Nephron (organoid): Measurements from ENCODE around the gene COL17A1.

ENCODE experiments used
- H3K27ac Mint-ChIP-seq, 3 experiments: 2 replicates each; pipeline ENCODE4 v1.8.0; 2020; ENCODE audit warnings: mixed read lengths in 3 of 3, mild to moderate bottlenecking in 2 of 3, moderate library complexity in 1 of 3
- H3K27me3 Mint-ChIP-seq: 2 replicates; pipeline ENCODE4 v1.8.0; 2021; ENCODE audit warnings: low read depth, mild to moderate bottlenecking, moderate library complexity, mixed read lengths
- H3K36me3 Mint-ChIP-seq: 2 replicates; pipeline ENCODE4 v1.8.0; 2020; ENCODE audit warnings: low read depth, mixed read lengths
- H3K4me1 Mint-ChIP-seq: 2 replicates; pipeline ENCODE4 v1.8.0; 2020; ENCODE audit warnings: mixed read lengths
- H3K4me3 Mint-ChIP-seq, 3 experiments: 2 replicates each; pipeline ENCODE4 v1.8.0; 2020; ENCODE audit warnings: mild to moderate bottlenecking in 3 of 3, mixed read lengths in 3 of 3, moderate library complexity in 2 of 3
- H3K9me3 Mint-ChIP-seq: 2 replicates; pipeline ENCODE4 v1.8.0; 2020; ENCODE audit warnings: mixed read lengths
- CTCF ChIP-seq, 3 experiments: fragments of 200-600 bp; sonication (generic); IDR thresholded peaks; one replicate each; pipeline ENCODE4 v1.5.0; 2021; ENCODE audit warnings: antibody characterized with exemption in 3 of 3; ENCODE audit not compliant: unreplicated experiment in 3 of 3

The COL17A1 gene

GRCh38 chr10:104002911-104003310 is 82.8 kb downstream of the COL17A1 start:
- no peaks in the 10 kb centered on the region for H3K9me3 Mint-ChIP-seq
- no peaks in the 10 kb centered on the region for H3K4me1 Mint-ChIP-seq
- no peak overlapping the region for H3K27ac Mint-ChIP-seq
- no peak for TF ChIP-seq CTCF (IDR thresholded peaks at IDR 0.05; ENCODE audit: unreplicated experiment in 3 of 3)
- no peak overlapping the region for H3K4me3 Mint-ChIP-seq
- H3K36me3 Mint-ChIP-seq, result peaks cover 57% of the 10 kb centered on the region
- no peaks in the 10 kb centered on the region for H3K27me3 Mint-ChIP-seq

DNA sequence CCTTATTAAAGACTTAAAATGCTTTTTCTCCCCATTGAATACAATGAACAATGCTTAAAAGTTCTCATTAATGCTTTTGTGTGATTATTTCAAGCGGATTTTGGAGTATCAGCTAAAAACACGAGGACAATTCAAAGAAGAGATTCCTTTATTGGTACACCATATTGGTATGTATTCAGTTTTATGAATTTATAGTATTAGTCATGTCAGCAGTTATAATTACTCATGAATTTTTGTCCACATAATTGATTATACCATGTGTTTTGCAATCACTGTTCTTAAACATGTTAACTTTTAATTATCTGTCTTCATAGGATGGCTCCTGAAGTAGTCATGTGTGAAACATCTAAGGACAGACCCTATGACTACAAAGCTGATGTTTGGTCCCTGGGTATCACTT is 86.9 kb downstream of the COL17A1 start:
- no peak for TF ChIP-seq CTCF (IDR thresholded peaks at IDR 0.05; ENCODE audit: unreplicated experiment in 3 of 3)
- no peak overlapping the region for H3K4me3 Mint-ChIP-seq
- H3K27me3 Mint-ChIP-seq, result no peaks in the 10 kb centered on the region
- H3K36me3 Mint-ChIP-seq, result peaks cover 59% of the 10 kb centered on the region
- no peaks in the 10 kb centered on the region for H3K9me3 Mint-ChIP-seq
- no peak overlapping the region for H3K27ac Mint-ChIP-seq
- no peaks in the 10 kb centered on the region for H3K4me1 Mint-ChIP-seq

DNA sequence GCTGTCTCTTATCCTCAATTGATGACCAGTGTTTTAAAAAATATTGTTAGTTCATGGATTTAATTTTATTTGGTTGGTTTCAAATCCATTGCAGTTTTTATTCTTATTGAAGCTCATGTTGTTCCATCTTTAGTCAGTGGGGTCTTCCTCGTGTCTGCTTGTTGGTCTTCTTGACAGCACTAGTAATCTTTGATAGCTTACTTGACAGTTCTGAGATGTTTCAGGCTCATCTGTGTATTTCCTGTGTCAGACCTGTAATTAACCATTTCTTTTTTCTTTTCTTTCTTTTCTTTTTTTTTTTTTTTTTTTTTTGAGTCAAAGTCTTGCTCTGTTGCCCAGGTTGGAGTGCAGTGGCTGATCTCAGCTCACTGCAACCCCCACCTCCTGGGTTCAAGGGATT is 90.5 kb downstream of the COL17A1 start:
- TF ChIP-seq CTCF (IDR thresholded peaks at IDR 0.05; ENCODE audit: unreplicated experiment in 3 of 3), result no peak
- H3K4me3 Mint-ChIP-seq, result no peak overlapping the region
- no peak overlapping the region for H3K27ac Mint-ChIP-seq
- H3K9me3 Mint-ChIP-seq, result no peaks in the 10 kb centered on the region
- H3K4me1 Mint-ChIP-seq, result no peaks in the 10 kb centered on the region
- no peaks in the 10 kb centered on the region for H3K27me3 Mint-ChIP-seq
- H3K36me3 Mint-ChIP-seq, result peaks cover 43% of the 10 kb centered on the region

DNA sequence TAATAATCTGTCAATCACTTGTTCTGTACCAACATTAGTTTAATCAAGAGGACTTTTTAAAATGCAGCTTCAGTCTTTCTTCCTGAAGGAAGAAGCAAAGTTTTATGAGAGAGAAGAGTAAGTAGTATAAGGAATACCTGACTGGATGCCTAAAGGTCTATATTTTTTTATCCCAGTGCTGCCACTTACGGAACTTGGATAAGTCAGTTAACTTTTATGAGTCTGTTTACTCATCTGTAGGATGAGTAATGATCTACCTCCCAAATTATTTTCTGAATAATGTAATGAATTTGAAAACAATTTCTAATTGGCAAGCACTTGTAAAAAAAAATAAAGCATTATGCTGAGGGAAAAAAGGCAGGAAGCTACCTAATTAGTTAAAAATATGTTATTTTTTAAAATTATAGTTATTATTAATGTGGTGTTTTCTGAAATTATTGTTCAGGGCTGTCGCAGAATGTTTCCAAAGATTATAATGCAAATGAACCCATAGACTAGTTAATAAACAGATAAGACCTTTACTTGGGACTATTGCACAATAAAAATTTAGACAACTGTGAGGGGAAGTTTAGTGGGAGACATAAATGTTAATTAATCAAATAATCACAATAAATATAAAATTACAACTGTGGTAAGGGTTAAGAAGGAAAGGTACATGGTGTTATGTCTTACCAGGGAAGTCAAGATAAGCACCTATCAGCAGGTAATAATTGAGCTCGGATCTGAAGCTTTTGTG is 94.1 kb downstream of the COL17A1 start:
- H3K36me3 Mint-ChIP-seq, result peaks cover 22% of the 10 kb centered on the region
- no peaks in the 10 kb centered on the region for H3K9me3 Mint-ChIP-seq
- no peaks in the 10 kb centered on the region for H3K4me1 Mint-ChIP-seq
- no peaks in the 10 kb centered on the region for H3K27me3 Mint-ChIP-seq
- H3K27ac Mint-ChIP-seq, result no peak overlapping the region
- no peak for TF ChIP-seq CTCF (IDR thresholded peaks at IDR 0.05; ENCODE audit: unreplicated experiment in 3 of 3)
- H3K4me3 Mint-ChIP-seq, result no peak overlapping the region

DNA sequence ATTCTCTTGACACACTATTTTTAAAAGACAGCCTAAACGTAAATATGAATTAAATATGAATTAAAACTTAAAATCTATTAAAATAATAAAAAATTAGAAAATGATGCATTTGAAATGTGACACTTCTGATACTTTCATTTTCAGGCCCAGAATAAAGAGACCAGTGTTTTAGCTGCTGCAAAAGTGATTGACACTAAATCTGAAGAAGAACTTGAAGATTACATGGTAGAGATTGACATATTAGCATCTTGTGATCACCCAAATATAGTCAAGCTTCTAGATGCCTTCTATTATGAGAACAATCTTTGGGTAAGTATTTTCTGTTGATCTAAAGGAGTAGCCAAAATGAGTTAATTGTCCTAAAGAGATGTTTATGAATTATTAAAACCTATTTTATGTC is 95.1 kb downstream of the COL17A1 start:
- no peak for TF ChIP-seq CTCF (IDR thresholded peaks at IDR 0.05; ENCODE audit: unreplicated experiment in 3 of 3)
- Mint-ChIP-seq H3K36me3 (peaks cover 15% of the 10 kb centered on the region), H3K27me3 (no peaks in the 10 kb centered on the region), H3K27ac (no peak overlapping the region), H3K4me1 (no peaks in the 10 kb centered on the region), H3K4me3 (no peak overlapping the region), H3K9me3 (no peaks in the 10 kb centered on the region)

GRCh38 chr10:103990121-103990520 is 95.6 kb downstream of the COL17A1 start:
- Mint-ChIP-seq H3K27me3 (no peaks in the 10 kb centered on the region), H3K9me3 (no peaks in the 10 kb centered on the region), H3K4me3 (no peak overlapping the region), H3K27ac (no peak overlapping the region), H3K36me3 (peaks cover 14% of the 10 kb centered on the region), H3K4me1 (no peaks in the 10 kb centered on the region)
- no peak for TF ChIP-seq CTCF (IDR thresholded peaks at IDR 0.05; ENCODE audit: unreplicated experiment in 3 of 3)
